Stimulated activated naive CD4-positive, alpha-beta T cell (primary cell): ENCODE data around the gene DNAJC5.
A peak's percentile ranks its signal among the peaks of the same experiment; 100 is the strongest.
"Not testable (repeated sequence)": the region's sequence is repeated elsewhere in the genome, so short reads cannot be mapped to it uniquely, and the experiment has no call there.

ENCODE experiments used
- DNase-seq, 6 experiments: peaks; one replicate each; lab custom pipeline; 2025; lab: John Stamatoyannopoulos, UW

The DNAJC5 gene

GRCh38 chr20:63955827-63956663 is 61.1 kb downstream of the DNAJC5 start, which contains the start of gene UCKL1:
UCKL1 (minus strand) TSS chr20:63956416; CDS start chr20:63956372, 44 bp downstream.
- DNase-seq = peak; percentile 86 to 94 (median 90)

DNA sequence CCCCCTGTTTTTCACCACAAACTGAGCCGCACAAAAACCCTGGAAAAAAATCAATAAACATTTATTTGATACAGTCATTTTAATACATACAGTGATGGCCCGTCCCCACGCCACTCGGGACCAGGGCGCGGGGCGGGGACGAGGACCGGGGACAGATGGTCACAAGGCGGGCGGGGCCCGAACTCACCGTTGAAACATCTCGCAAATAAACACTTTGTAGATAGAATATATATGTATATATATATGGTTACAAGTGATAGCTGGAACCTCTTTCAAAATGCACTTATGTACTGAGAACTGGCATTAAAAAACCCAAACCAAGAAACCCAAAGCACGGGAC is 61.7 kb downstream of the DNAJC5 start:
- DNase-seq = no peak

GRCh38 chr20:63957004-63957689 is 62.2 kb downstream of the DNAJC5 start:
- peak in 5 of 6 experiments; percentile 27 to 47 (median 41) for DNase-seq

DNA sequence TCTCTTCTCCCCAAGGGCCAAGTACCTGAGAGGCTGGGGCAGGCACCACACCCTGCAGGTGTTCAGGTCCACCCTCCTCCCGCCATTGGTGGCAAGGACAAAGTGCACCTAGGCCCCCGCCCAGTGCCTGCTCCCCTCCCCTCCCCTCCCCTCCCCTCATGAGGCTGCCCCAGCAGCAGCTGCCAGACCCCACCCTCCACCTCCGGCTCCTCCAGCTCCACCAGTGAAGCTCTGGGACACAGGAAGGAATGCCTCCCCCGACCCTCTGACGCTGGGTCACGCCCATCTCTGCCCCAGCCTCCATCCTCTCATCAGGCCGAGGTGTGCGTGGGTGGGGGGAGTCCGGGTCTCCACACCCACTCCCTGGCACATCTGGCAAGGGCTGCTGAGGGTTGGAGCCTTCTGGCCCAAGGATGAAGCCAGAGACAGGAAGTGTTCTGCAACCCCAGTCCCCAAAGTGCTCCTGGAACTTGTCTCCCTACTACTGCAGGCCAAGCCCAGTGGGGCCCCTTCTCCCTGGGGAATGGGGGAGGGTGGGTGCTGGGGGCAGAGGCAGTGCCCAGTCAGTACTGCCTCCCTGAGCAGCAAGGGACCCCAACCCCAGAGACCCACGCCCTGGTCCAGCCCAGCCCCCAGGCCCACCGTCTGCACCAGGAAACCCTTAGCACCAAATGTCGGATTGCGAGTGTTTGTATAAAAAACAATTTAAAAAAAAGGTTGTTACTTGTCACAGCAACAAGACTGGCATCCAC is 62.9 kb downstream of the DNAJC5 start:
- no peak for DNase-seq

GRCh38 chr20:63958471-63958870 is 63.5 kb downstream of the DNAJC5 start:
- DNase-seq = no peak

DNA sequence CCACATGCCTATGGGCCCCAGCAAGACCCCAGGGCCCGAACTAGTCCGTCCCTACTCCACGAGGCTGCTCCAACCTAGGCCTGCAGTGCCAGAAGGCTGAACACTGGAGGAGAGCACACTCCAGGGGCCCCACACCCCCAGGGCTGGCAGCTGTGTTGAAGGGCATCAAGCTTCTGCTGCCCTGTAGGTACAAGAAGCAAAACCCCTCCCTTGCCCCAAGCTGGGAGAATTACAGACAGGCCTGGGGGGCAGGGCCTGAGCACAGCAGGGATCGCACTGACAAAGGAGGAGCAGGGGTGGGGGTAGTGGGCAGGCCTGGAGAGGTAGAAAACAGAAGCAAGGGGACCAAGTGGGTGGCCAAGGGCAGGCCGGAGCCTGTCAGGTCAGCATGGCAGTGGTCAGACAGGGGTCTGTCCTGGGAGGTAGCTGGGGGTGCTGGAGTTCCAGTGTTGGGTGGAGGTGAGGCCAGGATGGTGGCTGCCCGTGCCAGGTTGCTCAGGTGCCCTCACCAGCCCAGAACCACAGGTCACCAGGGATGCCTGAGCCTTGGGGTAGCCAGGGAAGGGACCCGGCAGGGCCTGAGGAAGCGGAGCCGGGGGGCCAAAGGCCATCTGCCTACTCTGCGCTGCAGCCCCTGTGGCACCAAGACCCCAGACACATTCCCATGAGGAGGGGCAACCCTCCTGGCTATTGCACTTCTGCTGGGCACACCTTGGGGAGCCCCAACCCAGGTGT is 64.2 kb downstream of the DNAJC5 start:
- DNase-seq = no peak

- no peak for DNase-seq
These were observed 64.8 kb downstream of the DNAJC5 start for GRCh38 chr20:63959699-63960075.

- DNase-seq = not testable (repeated sequence)
These were observed 66.0 kb downstream of the DNAJC5 start for GRCh38 chr20:63960654-63961621.

DNA sequence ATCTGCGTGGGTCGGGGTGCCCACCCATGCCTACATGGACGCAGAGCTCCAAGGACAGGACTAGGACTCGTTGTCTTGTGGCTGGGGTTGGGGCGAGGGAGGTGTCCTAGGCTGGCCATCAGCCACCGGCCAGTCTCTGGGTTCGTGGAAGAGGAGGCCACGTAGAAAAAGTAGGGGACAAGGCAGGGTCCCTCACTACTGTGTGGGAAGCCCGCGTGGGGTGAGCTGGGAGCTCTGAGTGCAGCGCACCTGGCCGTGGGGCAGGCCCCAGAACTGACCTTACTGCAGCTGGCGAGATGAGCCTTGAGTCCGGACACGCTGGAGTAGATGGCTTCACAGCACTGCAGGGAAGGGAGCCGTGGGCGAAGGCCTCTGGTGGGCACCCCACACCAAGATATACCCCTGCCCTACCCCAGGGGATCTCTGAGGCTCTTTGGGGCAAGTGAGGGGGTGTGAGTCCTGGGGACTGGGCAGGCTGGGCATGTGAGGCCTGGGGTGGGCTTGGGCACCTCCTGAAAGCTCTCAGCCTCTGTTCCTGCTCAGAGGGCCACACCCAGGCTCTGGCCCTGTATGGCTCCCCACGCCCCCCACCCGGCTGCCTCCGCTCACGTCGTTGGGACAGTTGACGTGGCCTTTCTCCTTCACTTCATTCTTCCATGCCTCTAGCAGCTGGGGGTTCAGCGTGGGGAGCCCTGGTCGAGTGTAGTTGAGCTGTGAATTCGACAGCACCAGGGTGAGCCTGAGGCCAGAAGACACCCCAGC is 66.9 kb downstream of the DNAJC5 start:
- DNase-seq = no peak

- no peak for DNase-seq
These were observed 67.8 kb downstream of the DNAJC5 start for GRCh38 chr20:63962426-63963347.

DNA sequence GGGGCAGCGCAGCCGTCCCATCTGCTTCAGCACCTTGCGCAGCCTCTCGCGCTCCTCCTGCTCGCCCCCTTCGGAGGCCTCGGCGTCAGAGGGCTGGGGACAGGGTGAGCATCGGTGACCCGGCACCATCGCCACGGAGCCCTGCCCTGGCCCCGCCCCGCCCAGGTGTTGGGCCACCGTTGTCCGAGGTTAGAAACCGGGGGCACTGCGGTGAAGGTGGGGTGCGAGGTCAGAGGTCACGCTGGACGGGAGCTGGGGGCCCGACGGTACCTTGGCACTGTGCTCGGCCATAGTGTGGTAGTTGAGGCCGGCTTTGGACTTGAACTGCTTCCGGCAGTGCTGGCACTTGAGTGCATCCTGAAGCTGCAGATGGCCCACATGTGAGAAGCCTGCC is 68.4 kb downstream of the DNAJC5 start:
- no peak for DNase-seq

DNA sequence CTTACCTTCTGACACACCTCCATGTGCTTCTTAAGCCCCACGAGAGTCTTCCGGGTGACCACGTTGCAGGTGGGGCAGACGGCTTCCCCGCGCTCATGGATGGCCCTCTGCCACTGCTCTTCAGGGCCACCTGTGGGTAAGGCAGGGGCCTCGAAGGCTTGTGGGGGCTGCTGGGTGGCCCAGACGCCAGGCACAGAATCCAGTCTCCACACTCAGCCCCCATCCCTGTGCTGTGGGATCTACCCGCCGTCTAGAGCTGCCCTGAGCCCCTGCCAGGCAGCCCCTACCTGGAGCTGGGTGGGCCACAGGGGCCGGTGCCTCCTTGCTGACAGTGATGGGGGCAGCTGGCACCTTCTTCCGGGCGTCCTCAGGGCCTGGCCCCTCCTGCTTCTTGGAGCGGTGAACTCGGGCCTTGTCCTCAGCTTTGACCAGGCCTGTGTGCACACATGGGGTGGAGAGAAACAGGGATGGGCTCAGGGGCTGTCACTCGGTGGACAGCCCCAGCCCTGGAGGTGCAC is 68.9 kb downstream of the DNAJC5 start:
- DNase-seq = no peak

DNA sequence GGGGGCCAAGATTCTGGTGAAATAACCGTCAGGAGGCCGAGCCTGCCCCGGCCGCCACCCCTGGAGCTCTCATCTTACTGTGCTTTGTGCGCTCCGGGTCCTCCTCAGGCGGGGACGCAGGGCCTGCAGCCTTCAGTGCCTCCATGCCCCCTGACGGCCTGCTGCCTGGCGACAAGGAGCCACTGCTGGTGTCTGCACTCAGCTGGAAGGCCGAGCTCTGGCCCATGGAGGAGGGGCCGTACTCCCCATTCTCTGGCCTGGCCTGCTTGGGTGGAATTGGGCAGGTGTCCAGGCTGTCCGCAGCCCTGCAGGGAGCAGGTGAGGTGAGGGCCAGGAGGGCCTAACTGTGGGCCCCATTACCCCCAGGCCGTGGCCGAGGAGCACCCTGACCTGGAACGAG is 69.5 kb downstream of the DNAJC5 start:
- no peak for DNase-seq

- no peak for DNase-seq
These were observed 71.4 kb downstream of the DNAJC5 start for GRCh38 chr20:63966172-63966943.

DNA sequence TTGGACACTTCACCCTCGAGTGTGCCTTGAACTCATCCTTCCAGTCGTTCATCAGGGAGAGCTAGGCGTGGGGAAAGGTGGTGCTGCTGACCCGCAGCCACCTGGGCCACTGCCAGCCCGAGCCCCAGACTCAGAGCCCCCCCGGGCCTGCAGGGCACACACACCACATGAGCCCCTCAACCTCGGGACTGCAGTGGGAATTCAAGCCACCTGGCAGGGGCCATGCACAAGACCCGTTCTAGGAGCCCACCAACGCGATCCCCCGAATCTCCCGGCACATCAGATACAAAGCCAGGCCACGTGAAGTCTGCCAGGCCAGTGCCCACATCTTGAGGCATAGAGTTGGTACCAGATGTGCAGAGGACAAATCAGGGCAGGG is 72.0 kb downstream of the DNAJC5 start:
- DNase-seq = no peak

DNA sequence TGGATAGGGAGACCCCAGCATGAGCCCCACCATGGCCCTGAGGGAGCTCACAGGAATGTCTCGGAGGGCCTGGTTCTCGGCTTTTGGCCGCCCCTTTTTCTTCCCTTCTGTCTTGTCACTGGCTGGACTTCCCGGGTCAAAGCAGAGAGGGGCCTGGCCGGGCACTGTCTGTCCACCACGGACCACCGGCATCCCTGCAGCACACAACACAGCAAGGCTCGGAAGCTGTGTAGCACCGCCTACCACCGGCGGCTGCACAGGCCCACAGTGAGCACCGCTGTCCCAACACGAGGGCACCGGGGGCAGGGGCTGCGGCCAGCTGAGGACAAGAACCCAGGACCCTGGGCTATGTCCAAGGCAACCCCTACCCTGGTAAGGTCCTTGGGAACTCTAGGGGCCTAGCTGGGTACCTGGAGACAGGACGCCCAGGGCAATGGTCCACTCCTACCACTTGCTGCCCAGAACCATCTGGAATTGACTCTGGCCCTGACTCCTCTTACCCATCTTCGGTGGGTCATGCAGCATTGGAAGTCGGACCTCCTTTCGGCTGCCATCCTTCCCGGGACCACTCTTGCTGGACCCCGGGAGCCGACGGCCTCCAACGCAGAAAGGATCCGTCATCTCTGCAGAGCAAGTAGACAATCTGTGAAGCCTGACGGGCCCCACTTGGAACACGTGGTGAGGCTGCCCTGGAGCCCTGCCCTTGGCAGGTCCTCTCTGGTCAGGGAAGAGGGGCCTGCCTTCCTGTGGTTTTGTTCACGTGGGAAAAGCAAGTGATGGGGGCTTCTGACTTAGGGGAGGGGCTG is 72.6 kb downstream of the DNAJC5 start:
- no peak for DNase-seq
